ENCODE results near the gene GFOD1.

- TF ChIP-seq CTCF (IDR thresholded peaks at IDR 0.05) (no peak), EP300 (IDR thresholded peaks at IDR 0.05) (no peak)
Measured at GRCh38 chr6:13412211-13412610, 75.2 kb downstream of the GFOD1 start.

Measured in ovary (tissue), 3 donors.